GM23338 (cell line): ENCODE measurements around the gene HES3. TPM values are rescaled to one million over a fixed set of nuclear protein-coding genes. Genes with fewer than 3 reads are reported as not detected.

ENCODE experiments used
- ATAC-seq: fragments of 200-7000 bp; cut with Tn5 transposase; 3 replicates; pipeline ENCODE4 v1.9.1; 2020
- DNase-seq: peaks from one replicate; pipeline ENCODE4 v3.0.0-alpha.2; 2015; ENCODE audit warnings: low spot score
- H2AFZ ChIP-seq: fragments of 200-600 bp; sonication (generic); 2 replicates; pipeline ENCODE4 v1.8.0; 2016; ENCODE audit warnings: antibody characterized with exemption, mild to moderate bottlenecking, moderate library complexity
- H3F3A ChIP-seq: fragments of 200-600 bp; sonication (generic); replicated peaks from 2 replicates; pipeline ENCODE4 v1.8.0; 2017; ENCODE audit warnings: antibody characterized with exemption, mixed run types, low read depth
- H3K27ac ChIP-seq: fragments of 200-600 bp; sonication (generic); 2 replicates; pipeline ENCODE4 v1.6.1; 2016; ENCODE audit warnings: low read depth
- H3K27me3 ChIP-seq: fragments of 200-600 bp; sonication (generic); 2 replicates; pipeline ENCODE4 v1.8.0; 2016; ENCODE audit warnings: mild to moderate bottlenecking, mixed run types, moderate library complexity; ENCODE audit not compliant: insufficient read depth
- H3K36me3 ChIP-seq: fragments of 200-600 bp; sonication (generic); 2 replicates; pipeline ENCODE4 v1.8.0; 2016; ENCODE audit warnings: mild to moderate bottlenecking; ENCODE audit not compliant: insufficient read depth
- H3K4me1 ChIP-seq: fragments of 200-600 bp; sonication (generic); 2 replicates; pipeline ENCODE4 v1.8.0; 2016; ENCODE audit warnings: mild to moderate bottlenecking, moderate library complexity; ENCODE audit not compliant: insufficient read depth
- H3K4me2 ChIP-seq: fragments of 200-600 bp; sonication (generic); 2 replicates; pipeline ENCODE4 v1.7.1; 2017; ENCODE audit warnings: mixed run types
- H3K4me3 ChIP-seq: fragments of 200-600 bp; sonication (generic); 2 replicates; pipeline ENCODE4 v1.6.1; 2016; ENCODE audit warnings: mixed run types
- H3K79me2 ChIP-seq: fragments of 200-600 bp; sonication (generic); replicated peaks from 2 replicates; pipeline ENCODE4 v1.8.0; 2017; ENCODE audit warnings: mild to moderate bottlenecking; ENCODE audit not compliant: insufficient read depth
- H3K9me2 ChIP-seq: fragments of 200-600 bp; sonication (generic); 2 replicates; pipeline ENCODE4 v1.8.0; 2017; ENCODE audit not compliant: insufficient read depth
- H4K20me1 ChIP-seq: fragments of 200-600 bp; sonication (generic); replicated peaks from 2 replicates; pipeline ENCODE4 v1.8.0; 2017; ENCODE audit warnings: mild to moderate bottlenecking; ENCODE audit not compliant: insufficient read depth
- H3K27ac Mint-ChIP-seq: 2 replicates; pipeline ENCODE4 v1.8.0; 2020; ENCODE audit warnings: inconsistent platforms, mild to moderate bottlenecking, moderate library complexity, mixed read lengths
- H3K27me3 Mint-ChIP-seq: 3 replicates; pipeline ENCODE4 v1.8.0; 2022; ENCODE audit warnings: low read depth, mild to moderate bottlenecking, moderate library complexity, mixed read lengths, inconsistent platforms; ENCODE audit not compliant: insufficient read depth, poor library complexity
- H3K36me3 Mint-ChIP-seq: 3 replicates; pipeline ENCODE4 v1.8.0; 2021; ENCODE audit warnings: low read depth, mild to moderate bottlenecking, inconsistent platforms, moderate library complexity, mixed read lengths
- H3K4me1 Mint-ChIP-seq: 3 replicates; pipeline ENCODE4 v1.8.0; 2020; ENCODE audit warnings: mild to moderate bottlenecking, inconsistent platforms, mixed read lengths
- H3K4me3 Mint-ChIP-seq: 3 replicates; pipeline ENCODE4 v1.8.0; 2021; ENCODE audit warnings: moderate library complexity, mild to moderate bottlenecking, inconsistent platforms, mixed read lengths
- H3K9me3 Mint-ChIP-seq: 3 replicates; pipeline ENCODE4 v1.8.0; 2020; ENCODE audit warnings: moderate library complexity, mild to moderate bottlenecking, inconsistent platforms, mixed read lengths
- CREB1 ChIP-seq: fragments of 250-450 bp; sonication (Bioruptor Pico); IDR thresholded peaks from 2 replicates; pipeline ENCODE4 v1.5.0; 2020; ENCODE audit warnings: low read depth, mild to moderate bottlenecking, moderate library complexity
- ETS1 ChIP-seq: IDR thresholded peaks from 2 replicates; pipeline ENCODE4 v1.6.1; 2016; ENCODE audit warnings: antibody characterized with exemption
- EZH2 ChIP-seq: fragments of 200-600 bp; sonication (generic); IDR thresholded peaks from one replicate; pipeline ENCODE4 v1.8.0; 2017; ENCODE audit warnings: antibody characterized with exemption, mild to moderate bottlenecking, low read depth; ENCODE audit not compliant: unreplicated experiment
- EZH2phosphoT487 ChIP-seq: fragments of 200-600 bp; sonication (generic); IDR thresholded peaks from one replicate; pipeline ENCODE4 v1.8.1; 2018; ENCODE audit warnings: antibody characterized with exemption; ENCODE audit not compliant: unreplicated experiment
- JUNB ChIP-seq: IDR thresholded peaks from one replicate; pipeline ENCODE4 v1.6.1; 2016; ENCODE audit warnings: antibody characterized with exemption; ENCODE audit not compliant: unreplicated experiment
- NANOG ChIP-seq: IDR thresholded peaks from 2 replicates; pipeline ENCODE4 v1.6.1; 2016; ENCODE audit warnings: antibody characterized with exemption, borderline replicate concordance
- POLR2AphosphoS5 ChIP-seq: IDR thresholded peaks from 2 replicates; pipeline ENCODE4 v1.6.1; 2016; ENCODE audit warnings: antibody characterized with exemption, low read depth
- REST ChIP-seq: IDR thresholded peaks from one replicate; pipeline ENCODE4 v1.6.1; 2018; ENCODE audit warnings: antibody characterized with exemption; ENCODE audit not compliant: unreplicated experiment
- STAT1 ChIP-seq: IDR thresholded peaks from one replicate; pipeline ENCODE4 v1.6.1; 2016; ENCODE audit warnings: antibody characterized with exemption; ENCODE audit not compliant: unreplicated experiment
- ZNF114 ChIP-seq: fragments of 250-450 bp; sonication (Bioruptor Pico); IDR thresholded peaks from 2 replicates; pipeline ENCODE4 v1.5.0; 2020; ENCODE audit warnings: mild to moderate bottlenecking, moderate library complexity
- ZNF331 ChIP-seq: fragments of 250-450 bp; sonication (Bioruptor Pico); IDR thresholded peaks from 2 replicates; pipeline ENCODE4 v1.5.0; 2020; ENCODE audit warnings: low read depth, mild to moderate bottlenecking, moderate library complexity
- ZNF462 ChIP-seq: fragments of 250-450 bp; sonication (Bioruptor Pico); IDR thresholded peaks from 2 replicates; pipeline ENCODE4 v1.5.0; 2020; ENCODE audit warnings: mild to moderate bottlenecking, moderate library complexity
- polyA plus RNA-seq: library from polyadenylated mRNA; unstranded; fragments of >200 nt; fragmentation: Nextera tagmentation; extraction: Ambion mirVana; gene quantifications from 2 replicates; pipeline ENCODE4 v1.2.1, GENCODE V29; 2016
- total RNA-seq: library from RNA; depleted of rRNA; stranded (reverse); fragments of >200 nt; shearing (Covaris generic); gene quantifications from 2 replicates; pipeline ENCODE4 v1.2.3, GENCODE V29; 2014

HES3 gene
- total and polyA plus RNA-seq, 2 experiments from 2014 or later: 7.1 to 50.4 TPM

GRCh38 chr1:6271006-6271405 is 27.0 kb downstream of the HES3 start (continued):
- no peak for TF ChIP-seq ETS1

GRCh38 chr1:6271554-6271953 is 27.6 kb downstream of the HES3 start:
- Mint-ChIP-seq H3K36me3 (no peaks in the 10 kb centered on the region), H3K27me3 (peaks cover 17% of the 10 kb centered on the region), H3K4me1 (peaks cover 28% of the 10 kb centered on the region), H3K27ac (no peak overlapping the region), H3K9me3 (no peaks in the 10 kb centered on the region), H3K4me3 (no peak overlapping the region)
- Histone ChIP-seq H3K36me3 (no peaks in the 10 kb centered on the region), H3K4me1 (peaks cover 5% of the 10 kb centered on the region; the same call in 1 of the 2 replicates), H3K27me3 (no peaks in the 10 kb centered on the region), H2AFZ (no peak overlapping the region), H3K4me2 (no peak overlapping the region), H3F3A (0 out of 2 replicates have a peak, but pooled peaks cover 5% of the 10 kb centered on the region), H3K9me2 (no peaks in the 10 kb centered on the region), H4K20me1 (no peaks in the 10 kb centered on the region; the same call in 1 of the 2 replicates), H3K79me2 (no peaks in the 10 kb centered on the region), H3K27ac (no peak overlapping the region), H3K4me3 (no peak overlapping the region)
- DNase-seq (no peak), ATAC-seq (no peak)
- TF ChIP-seq NANOG (no peak), ZNF331 (no peak), CREB1 (CRISPR knock-in tag) (no peak), ZNF114 (CRISPR knock-in tag) (no peak), JUNB (no peak), EZH2phosphoT487 (no peak), REST (no peak), EZH2 (no peak), ZNF462 (CRISPR knock-in tag) (no peak), ETS1 (no peak), STAT1 (no peak), POLR2AphosphoS5 (no peak)
